K562 (cell line): ENCODE data around the gene TP73.

Experiments
- ASH1L ChIP-seq: fragments of 450-650 bp; IDR thresholded peaks from 2 replicates; pipeline ENCODE4 v1.6.1; 2018; ENCODE audit warnings: borderline replicate concordance, mild to moderate bottlenecking, low read depth; ENCODE audit not compliant: partially characterized antibody
- ESRRA ChIP-seq: fragments of 450-650 bp; IDR thresholded peaks from 2 replicates; pipeline ENCODE4 v1.6.1; 2014; ENCODE audit warnings: low read depth, mild to moderate bottlenecking, moderate library complexity, borderline replicate concordance
- KLF10 ChIP-seq: fragments of 250-450 bp; sonication (Bioruptor Pico); IDR thresholded peaks from 2 replicates; pipeline ENCODE4 v1.6.1; 2021; ENCODE audit warnings: matching md5 sums
- NRF1 ChIP-seq, 2 experiments: fragments of 450-650 bp; IDR thresholded peaks in 1 of 2; conservative IDR thresholded peaks in 1 of 2; 2 replicates each; pipeline ENCODE4 v1.6.1; 2014; ENCODE audit warnings: mild to moderate bottlenecking in 2 of 2
- RBM22 ChIP-seq: fragments of 200-400 bp; formaldehyde crosslinking; IDR thresholded peaks from 2 replicates; pipeline ENCODE4 v1.6.1; 2018; ENCODE audit warnings: low read length, low read depth; ENCODE audit not compliant: poor library complexity, severe bottlenecking
- TF ChIP-seq, protein P1 (sequence below): fragments of 450-650 bp; IDR thresholded peaks from 2 replicates; pipeline ENCODE4 v1.7.0; 2016; ENCODE audit warnings: borderline replicate concordance
- TF ChIP-seq, protein P2 (sequence below), 2 experiments: fragments of 450-650 bp; formaldehyde crosslinking in 1 of 2; IDR thresholded peaks; 2 replicates each; pipeline versions ENCODE4 v1.4.0 to v1.6.1; 2014 to 2020; ENCODE audit warnings: mild to moderate bottlenecking in 2 of 2, borderline replicate concordance in 1 of 2, low read depth in 1 of 2
- TF ChIP-seq, protein P3 (sequence below): sonication (generic); formaldehyde crosslinking; IDR thresholded peaks from 2 replicates; pipeline ENCODE4 v1.9.0; 2022; ENCODE audit warnings: mild to moderate bottlenecking, missing genetic modification reagents

DNA sequence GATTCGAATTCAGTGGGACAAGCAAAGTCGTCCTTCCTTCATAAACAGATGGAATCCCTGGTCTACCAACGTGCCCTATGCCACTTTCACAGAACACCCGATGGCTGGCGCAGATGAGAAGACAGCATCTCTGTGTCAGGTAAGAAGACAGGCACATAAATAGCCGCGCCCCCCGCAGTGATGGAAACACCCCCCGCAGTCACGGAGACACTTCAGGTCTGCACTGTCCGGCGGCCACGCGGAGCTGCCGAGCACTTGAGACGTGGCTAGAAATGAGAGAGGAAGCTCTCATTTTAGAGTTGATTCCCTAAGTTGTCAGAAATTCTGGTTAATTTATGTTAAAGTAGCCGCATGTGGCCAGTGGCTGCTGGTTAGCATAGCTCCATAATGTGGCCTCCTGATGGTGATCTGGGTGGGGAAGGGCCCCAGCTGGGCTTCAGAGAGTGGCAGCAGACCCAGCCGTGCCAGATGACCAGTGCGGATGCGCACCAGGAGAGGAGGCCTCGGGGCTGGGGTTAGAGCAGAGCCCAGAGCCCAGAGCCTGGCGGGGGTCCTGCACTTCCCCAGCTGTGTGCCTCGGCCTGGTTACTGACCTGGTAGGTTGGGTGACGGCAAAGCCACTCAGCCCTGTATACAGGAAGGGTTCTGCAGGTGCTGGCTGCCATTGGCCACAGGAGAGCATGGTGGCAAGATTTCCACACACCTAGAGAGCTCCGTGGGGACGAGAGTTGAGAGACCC, 24.6 kb upstream of the TP73 start:
- TF ChIP-seq, protein P1, sequence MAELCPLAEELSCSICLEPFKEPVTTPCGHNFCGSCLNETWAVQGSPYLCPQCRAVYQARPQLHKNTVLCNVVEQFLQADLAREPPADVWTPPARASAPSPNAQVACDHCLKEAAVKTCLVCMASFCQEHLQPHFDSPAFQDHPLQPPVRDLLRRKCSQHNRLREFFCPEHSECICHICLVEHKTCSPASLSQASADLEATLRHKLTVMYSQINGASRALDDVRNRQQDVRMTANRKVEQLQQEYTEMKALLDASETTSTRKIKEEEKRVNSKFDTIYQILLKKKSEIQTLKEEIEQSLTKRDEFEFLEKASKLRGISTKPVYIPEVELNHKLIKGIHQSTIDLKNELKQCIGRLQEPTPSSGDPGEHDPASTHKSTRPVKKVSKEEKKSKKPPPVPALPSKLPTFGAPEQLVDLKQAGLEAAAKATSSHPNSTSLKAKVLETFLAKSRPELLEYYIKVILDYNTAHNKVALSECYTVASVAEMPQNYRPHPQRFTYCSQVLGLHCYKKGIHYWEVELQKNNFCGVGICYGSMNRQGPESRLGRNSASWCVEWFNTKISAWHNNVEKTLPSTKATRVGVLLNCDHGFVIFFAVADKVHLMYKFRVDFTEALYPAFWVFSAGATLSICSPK = no peak
- TF ChIP-seq, protein P2, sequence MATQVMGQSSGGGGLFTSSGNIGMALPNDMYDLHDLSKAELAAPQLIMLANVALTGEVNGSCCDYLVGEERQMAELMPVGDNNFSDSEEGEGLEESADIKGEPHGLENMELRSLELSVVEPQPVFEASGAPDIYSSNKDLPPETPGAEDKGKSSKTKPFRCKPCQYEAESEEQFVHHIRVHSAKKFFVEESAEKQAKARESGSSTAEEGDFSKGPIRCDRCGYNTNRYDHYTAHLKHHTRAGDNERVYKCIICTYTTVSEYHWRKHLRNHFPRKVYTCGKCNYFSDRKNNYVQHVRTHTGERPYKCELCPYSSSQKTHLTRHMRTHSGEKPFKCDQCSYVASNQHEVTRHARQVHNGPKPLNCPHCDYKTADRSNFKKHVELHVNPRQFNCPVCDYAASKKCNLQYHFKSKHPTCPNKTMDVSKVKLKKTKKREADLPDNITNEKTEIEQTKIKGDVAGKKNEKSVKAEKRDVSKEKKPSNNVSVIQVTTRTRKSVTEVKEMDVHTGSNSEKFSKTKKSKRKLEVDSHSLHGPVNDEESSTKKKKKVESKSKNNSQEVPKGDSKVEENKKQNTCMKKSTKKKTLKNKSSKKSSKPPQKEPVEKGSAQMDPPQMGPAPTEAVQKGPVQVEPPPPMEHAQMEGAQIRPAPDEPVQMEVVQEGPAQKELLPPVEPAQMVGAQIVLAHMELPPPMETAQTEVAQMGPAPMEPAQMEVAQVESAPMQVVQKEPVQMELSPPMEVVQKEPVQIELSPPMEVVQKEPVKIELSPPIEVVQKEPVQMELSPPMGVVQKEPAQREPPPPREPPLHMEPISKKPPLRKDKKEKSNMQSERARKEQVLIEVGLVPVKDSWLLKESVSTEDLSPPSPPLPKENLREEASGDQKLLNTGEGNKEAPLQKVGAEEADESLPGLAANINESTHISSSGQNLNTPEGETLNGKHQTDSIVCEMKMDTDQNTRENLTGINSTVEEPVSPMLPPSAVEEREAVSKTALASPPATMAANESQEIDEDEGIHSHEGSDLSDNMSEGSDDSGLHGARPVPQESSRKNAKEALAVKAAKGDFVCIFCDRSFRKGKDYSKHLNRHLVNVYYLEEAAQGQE (IDR thresholded peaks at IDR 0.05; ENCODE audit: borderline replicate concordance) = no peak
- TF ChIP-seq, protein P2 (CRISPR knock-in tag; IDR thresholded peaks at IDR 0.05; ENCODE audit: low read depth) = no peak
- TF ChIP-seq, protein P3, sequence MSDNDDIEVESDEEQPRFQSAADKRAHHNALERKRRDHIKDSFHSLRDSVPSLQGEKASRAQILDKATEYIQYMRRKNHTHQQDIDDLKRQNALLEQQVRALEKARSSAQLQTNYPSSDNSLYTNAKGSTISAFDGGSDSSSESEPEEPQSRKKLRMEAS (CRISPR knock-in tag) = no peak
- TF ChIP-seq ESRRA (no peak), ASH1L (no peak), RBM22 (no peak), KLF10 (CRISPR knock-in tag) (no peak), NRF1 (conservative IDR thresholded peaks at IDR 0.05 in 1 of 2, IDR thresholded peaks at IDR 0.05 in 1 of 2) (no peak)
